NCI-H524 treated with DMSO at 0.1 percent for 48 hours (cell line): ENCODE data around the gene PSMC5.

Experiments
- DNase-seq: peaks from one replicate; lab custom pipeline; 2025; lab: John Stamatoyannopoulos, UW

The PSMC5 gene

DNA sequence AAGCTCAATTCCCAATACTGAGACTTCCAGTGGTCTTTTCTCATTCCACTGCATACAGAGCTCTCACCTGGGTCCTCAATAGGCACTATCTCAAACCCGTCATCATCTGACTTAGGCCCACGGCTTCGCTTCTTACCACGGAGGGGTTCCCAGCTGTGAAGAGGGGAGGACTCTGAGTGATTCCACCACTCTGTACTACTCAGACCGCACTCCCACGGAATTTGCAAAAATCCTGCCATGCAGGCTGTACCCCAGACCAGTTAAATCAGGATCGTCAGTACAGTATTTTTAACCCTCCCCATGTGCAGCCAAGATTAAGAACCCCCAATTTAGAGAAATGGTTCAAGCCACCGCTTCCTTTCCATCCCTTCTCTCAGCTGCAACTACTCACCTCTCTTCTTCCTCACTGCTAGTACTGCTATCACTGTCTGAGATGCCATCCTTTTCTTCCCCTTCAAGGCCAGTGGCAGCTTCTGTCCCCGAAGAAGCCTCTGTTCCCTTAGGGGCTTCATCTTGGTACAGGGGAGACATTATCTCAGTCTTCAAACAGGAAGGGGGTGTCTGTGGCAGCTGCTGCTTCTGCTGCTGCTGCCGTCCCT is 6.2 kb upstream of the PSMC5 start:
- DNase-seq: no peak

DNA sequence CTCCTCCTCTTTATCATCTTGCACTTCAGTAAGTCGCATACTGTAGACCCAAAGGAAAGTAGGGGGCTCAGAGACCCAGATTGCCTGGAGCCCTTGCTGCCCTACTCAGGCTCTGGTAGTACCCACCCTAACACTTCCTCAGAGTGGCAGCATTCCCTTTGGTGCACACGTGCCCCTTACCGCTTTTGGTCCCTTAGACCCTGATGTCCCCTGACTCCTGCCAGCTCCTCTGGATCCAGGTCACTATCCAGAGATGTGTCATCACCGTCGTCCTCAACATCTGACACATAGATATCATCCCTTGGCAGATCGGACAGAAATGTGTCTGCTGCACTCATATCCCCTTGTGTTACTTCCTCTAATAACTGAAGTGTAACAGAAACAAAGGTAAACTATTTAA is 5.4 kb upstream of the PSMC5 start:
- DNase-seq: no peak

DNA sequence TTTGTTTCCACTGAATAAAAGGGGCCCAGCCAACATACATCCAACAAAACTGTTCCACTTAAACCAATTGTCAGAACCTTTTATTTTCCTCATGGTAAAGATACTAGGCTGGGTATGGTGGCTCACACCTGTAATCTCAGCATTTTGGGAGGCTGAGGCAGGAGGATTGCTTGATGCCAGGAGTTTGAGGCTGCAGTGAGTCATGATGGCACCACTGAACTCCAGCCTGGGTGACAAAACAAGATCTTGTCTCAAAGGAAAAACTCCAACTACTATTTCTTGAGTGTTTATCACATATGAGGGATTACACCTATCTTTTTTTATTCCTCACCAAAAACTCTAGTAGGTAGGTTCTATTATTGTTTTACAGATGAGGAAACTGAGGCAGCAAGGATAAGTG is 4.7 kb upstream of the PSMC5 start:
- no peak for DNase-seq

DNA sequence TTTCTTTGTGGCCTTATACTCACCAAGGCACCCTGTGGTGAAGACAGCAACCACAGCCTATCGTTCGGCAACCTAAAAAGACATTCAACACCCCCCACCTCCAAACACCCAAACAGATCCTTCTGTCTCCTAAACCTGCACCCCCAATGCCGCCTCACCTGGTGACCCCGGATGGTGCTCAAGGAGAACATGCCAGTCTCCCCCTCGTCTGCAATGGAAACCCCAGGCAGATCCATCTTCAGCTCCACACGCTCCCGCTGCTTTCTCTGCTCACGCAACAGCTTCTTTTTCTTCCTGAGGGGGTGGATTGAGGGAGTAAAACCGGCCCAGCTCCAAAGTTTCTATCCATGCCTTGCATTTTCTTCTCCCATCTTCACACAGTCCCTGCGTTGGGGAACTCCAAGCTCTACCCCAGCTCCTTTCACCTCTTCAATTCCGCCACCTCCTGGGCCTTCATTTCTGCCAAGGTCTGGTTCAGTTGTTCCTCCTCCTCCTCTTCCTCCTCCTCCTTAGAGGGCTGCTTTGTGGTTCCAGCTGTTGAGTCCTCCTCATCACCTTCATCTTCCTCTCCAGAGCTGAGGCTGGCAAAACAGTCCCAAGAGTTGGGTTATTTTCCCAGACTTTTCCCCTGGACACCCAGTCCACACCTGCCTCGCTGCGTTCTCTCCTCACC is 3.4 kb upstream of the PSMC5 start:
- no peak for DNase-seq

DNA sequence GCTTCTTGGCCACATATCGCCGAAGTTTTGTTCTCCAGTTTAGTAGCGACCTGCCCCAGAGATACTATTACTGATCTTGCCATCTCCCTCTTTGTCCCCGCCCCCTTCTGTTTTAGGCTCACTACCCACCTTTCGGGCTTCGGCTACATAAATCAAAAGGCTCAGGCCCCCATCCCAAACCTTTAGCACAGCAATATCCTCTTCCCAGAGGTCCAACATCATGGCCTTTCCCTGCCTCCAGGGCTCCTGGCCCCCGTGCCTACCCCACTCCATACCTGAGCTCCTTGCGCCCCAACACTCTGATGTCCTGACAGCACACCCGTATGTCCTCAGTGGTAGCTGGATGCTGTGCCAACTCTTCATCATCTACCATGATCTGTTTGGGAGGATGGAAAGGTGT is 2.9 kb upstream of the PSMC5 start:
- no peak for DNase-seq

DNA sequence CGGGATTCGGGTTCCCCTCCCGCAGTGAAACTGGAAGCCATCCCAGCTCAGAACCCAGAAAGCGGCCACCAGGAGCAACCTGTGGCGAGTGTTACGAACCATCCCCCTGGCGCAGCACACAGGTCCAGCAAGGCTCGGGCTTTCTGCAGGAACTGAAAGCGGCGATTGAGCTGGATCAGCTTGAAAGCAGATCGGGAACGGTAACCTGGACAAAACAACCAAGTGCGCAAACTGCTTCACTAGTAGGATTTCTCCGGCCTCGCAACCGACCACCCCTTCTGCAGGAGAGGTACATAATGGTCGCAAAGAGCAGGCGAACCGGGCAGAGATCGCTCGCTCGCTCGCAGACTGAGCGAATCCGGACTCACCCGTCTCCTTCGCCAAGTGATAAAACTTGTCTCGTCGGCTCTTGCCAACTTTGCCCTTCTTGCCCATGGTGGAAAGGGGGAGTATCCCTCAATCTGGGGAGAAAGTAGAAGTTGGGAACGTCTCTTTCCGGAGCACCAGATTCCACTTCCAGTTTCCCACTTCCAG is 696 bp upstream of the PSMC5 start:
- DNase-seq: no peak

DNA sequence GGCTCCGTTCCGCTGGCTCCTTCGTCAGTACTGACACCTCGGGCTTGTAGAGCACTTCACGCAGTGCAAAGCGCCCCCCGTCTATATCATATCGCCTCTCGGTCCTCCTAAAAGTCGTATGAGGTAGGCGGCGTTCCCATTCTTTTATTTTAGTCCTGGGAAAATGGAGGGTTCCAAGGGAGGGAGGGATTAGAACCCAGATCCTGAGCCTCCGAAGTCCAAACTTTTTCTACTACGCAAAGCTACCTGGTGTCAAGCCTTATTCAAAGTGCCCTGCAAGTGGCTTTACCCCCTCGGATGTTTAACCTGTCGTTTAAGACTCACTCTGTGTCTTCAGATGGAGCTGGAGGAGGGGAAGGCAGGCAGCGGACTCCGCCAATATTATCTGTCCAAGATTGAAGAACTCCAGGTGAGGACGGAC is 580 bp downstream of the PSMC5 start:
- DNase-seq: no peak

DNA sequence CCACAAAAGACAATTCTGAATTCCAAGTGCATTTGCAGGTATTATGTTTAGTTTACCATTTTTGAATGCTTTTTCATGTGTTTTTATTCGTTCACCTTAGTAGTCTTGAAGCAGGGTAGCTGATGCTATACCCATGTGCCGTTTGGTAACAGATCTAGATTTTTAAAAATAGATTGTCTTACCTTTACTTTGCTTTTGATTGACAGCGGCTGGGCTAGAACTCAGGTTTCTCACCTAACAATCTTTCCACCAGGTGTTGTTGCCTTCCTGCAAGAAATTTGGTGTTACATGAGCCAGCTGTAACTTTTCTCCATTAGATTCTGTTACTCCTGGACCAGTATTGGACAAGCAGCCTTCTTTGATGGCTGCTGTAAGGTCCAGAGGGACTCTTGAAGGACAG is 1.7 kb downstream of the PSMC5 start:
- DNase-seq: no peak

DNA sequence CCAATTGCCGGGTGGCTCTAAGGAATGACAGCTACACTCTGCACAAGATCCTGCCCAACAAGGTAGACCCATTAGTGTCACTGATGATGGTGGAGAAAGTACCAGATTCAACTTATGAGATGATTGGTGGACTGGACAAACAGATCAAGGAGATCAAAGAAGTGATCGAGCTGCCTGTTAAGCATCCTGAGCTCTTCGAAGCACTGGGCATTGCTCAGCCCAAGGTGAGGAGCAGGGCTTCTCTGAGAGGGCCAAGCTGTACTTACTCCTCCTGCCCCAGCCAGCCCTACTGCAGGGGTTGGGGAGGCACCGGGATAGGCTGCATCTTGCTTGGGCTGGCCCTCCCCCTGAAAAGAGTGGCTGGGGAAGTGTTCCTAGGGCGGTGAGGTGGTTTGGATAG is 3.0 kb downstream of the PSMC5 start:
- DNase-seq: no peak

DNA sequence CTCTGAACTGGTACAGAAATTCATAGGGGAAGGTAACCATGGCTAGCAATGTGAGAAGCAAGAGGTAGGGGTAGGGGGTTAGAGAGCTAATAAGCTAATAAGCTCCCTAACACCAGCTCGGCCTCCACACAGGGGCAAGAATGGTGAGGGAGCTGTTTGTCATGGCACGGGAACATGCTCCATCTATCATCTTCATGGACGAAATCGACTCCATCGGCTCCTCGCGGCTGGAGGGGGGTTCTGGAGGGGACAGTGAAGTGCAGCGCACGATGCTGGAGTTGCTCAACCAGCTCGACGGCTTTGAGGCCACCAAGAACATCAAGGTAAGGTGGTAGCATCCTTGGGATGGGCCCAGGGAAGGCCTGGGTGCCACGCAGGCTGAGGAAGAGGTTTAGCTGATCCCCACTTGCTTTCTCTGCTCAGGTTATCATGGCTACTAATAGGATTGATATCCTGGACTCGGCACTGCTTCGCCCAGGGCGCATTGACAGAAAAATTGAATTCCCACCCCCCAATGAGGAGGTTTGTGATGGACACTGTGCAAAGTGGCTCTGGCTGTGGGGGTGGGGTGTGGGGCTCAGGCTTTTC is 3.8 kb downstream of the PSMC5 start:
- DNase-seq: no peak

DNA sequence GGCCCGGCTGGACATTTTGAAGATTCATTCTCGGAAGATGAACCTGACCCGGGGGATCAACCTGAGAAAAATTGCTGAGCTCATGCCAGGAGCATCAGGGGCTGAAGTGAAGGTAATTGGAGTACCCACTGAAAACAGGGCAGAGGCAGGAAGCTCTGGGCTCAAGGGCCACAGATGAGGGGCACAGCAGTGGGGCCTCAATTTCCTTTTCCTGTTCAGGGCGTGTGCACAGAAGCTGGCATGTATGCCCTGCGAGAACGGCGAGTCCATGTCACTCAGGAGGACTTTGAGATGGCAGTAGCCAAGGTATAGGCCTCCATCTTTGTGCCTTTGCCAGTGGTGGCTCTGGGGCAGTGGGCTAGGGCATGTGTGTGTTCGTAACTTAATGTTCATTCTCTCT is 4.3 kb downstream of the PSMC5 start:
- DNase-seq: no peak

DNA sequence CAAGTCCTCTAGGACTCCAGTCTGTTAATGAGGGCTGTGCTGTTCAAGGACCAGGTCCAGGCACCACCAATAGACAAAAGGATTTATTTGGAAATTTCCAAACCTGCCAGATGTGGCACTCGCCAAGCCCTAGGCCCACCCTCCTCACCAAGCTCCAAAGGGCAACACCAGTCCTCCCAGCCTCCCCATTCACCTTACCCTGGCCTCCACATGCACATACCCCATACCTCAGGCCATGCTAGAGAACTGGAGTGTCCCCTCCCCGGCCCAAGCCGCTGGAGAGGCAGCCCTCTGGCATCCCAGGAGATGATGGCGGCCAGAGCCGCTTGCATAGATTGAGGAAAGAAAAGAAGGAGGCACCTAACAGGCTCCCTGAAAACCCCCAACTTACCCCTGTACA is 4.8 kb downstream of the PSMC5 start:
- no peak for DNase-seq

DNA sequence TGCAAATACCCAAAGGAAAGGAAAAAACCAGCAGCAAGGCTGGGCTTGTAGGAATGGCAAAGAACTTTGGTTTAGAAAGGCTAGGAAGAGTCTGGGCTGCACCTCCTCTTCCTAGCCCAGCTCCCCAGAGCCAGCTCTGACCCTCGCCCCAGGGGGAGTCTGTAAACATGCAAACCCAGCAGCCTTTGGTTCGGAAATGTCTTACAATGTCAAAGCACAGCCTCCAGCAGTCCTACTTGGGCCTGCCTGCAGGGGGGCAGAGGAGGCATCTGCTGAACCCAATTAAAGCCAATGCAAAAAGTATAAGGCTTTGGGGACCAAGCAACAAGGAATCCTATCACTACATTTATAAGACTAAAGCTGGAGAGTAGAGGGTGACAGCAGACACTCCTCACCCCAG is 5.2 kb downstream of the PSMC5 start:
- DNase-seq: no peak

DNA sequence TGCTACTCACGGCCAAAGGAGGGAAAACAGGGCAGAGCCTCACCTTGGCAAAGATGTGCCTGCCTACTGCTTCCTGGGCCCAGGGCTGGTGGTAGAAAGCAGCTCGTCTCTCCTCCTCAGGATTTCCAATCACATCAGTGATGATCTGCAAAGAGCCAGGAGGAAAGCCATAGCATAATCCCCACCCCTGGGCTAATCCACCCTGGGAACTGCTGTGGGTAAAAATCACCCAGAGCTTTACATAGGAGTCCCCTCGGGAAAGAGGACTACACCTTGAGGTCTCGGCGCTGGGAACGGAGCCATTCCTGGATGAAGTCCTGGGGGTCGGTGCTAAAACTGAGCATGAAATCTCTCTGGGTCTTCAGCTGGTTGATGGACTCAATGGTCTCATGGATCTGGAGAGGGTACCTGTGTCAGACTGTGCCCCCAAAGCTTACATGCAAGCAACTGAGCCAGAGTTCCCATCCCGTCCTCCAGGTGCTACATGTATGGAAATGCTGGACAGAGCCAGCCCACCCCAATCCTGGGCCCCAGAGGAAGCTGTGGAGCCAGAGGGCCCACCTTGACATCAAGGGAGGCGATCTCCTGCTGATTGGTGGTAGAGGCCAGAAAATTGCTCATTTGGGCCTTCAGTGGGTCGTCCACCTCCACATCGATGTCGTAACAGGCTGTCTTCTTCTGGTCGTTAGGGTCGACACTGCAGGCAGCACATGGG is 6.0 kb downstream of the PSMC5 start:
- DNase-seq: no peak

DNA sequence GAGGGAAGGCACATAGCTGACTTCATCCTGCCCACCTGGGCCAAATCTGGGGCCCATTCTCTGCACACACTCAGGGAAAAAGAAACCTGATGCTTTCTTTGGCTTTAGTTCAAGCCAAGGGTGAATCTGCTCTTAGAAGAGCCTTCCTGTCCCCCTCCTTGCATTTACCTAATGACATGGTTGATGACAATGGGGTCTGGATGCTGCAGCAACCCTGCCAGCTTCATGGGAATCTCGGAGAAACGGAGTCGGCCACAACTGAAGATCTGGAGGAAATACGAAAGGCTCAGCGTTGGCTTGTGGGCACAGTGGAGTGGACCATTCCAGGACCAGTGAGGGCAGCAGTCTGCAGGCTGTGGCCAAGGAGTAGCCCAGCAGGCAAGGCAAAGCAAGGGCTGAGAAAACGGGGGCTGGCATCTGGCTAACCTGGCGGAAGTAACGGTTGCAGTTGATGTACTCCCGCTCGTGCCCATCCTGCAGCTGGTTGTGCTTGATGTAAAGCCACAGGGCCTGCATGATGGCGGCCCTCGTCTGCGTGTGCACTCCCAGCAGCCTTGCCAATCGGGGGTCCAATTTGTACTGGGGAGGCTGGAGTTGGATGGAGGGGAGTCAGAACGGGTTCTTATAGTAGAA is 6.6 kb downstream of the PSMC5 start:
- no peak for DNase-seq

DNA sequence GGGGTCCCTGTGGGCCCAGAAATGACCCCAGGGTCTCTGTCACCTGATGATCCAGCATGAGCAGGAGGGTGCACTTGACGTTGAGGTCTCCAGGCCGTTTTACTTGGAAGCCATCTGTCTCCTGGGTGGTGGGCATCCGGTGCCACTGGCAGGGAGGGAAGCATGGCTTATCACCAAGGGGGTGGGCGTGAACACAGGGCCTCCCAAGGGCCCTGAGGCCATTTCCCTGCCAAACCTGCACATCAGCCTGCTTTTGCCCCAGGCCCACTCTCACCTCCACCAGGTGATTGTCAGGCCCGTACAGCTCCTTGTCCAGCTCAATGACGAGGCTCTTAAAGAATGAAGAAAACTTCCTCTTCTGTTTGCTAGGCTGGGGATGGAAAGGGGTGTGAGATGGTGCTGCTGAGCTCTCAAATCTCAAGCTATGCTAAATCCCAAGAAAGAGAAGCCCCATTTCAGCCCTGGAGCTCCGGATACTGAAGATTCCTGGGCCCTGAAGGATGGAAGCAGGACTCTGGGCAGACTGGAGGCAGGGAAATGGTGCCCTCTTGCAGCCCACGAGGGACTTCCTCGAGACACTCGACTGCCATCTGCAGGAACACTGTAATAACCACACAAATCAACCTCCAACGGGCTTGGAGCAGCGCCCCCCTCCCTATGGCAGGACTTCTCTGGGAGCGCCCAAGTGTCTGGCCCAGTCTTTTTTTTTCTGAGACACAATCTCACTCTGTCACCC is 7.4 kb downstream of the PSMC5 start:
- peak; percentile 68 for DNase-seq

DNA sequence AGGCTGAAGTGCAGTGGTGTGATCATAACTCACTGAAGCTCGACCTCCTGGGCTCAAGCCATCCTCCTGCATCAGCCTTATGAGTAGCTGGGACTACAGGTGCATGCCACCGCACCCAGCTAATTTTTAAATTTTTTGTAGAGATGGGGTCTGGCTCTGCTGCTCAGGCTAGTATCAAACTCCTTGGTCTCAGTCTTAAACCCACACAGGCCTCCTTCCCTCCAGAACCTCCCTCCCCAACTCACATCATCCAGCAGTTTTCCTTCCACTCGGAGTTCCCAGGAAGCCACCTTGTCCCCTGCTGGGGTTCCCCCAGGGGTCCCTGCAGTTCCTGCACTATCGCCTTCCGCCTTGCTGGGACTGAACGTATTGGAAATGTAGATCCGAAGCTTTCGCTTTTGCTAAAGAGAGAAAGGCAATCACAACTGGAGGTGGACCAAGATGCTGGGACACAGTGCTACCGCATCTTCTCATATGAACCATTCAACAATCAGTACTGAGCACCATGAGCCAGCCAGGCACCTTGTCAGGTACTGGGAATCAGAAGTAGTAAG is 8.0 kb downstream of the PSMC5 start:
- no peak for DNase-seq

DNA sequence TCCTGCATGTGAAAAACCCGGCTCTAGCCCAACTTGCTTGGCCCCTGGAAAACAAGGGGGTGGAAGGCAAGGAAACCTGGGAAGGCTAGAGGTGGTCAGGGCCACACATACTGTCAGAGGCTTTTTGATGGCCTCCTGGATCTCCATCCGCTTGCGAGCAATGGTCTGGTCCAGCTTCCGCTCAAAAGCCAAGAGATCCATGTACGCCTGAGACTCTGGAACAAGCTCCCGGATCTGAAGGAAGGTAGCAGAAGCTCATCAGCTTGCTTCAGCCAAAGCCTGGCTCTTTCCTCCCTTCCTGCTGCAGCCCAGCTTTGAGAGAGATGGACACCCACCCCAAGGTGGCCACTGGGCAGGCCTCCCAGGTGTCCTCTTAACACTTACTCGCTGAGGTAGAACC is 9.6 kb downstream of the PSMC5 start:
- no peak for DNase-seq

DNA sequence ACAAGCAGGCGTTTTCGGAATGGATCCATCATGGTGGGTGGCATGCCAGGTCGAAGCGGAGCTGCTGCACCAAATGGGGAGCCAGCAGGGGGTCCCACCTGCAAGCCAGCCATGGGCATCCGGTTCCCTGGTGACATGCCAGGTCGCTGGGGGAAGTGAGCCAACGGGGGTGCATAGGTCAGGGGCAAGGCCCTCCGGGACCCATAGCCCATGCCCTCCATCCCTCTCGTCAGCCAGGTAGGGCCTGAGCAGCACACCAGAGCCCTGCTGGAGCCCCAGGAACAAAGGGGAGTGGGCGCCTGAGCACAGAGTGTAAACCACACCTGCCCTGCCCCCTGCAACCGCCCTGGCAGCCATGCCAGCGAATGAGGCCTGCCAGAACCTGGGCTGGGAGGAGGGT is 10.2 kb downstream of the PSMC5 start:
- DNase-seq: no peak

DNA sequence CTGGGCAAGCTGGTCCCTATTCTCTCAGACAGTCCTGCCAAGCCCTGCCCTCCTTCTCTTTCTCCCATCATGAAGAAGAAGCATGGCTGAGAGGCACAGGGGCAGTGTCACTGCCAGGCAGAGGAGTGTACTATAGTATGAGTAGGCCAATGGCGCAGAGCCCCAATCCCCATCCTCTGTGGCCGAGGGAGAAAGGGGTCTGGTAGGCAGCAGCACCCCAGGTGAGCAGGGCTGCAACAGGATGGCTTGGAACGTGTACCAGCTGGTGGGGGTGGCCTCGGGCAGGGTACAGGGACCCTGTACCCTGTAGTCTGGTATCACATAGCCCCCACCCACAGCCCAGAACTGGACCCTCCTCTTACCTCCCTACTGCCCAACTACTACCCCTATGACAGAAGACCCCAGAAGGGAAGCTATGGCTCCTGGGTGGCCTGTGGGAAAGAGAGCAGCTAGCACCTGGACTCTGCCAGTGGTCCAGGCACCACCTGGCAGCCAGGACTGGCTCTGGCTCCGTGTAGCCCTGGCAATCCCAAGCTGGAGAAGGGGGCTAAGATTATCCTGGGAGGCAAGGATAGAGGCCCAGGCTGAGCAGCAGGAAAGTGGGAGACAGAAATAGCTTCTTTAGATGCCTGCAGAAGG is 10.8 kb downstream of the PSMC5 start:
- DNase-seq: no peak

DNA sequence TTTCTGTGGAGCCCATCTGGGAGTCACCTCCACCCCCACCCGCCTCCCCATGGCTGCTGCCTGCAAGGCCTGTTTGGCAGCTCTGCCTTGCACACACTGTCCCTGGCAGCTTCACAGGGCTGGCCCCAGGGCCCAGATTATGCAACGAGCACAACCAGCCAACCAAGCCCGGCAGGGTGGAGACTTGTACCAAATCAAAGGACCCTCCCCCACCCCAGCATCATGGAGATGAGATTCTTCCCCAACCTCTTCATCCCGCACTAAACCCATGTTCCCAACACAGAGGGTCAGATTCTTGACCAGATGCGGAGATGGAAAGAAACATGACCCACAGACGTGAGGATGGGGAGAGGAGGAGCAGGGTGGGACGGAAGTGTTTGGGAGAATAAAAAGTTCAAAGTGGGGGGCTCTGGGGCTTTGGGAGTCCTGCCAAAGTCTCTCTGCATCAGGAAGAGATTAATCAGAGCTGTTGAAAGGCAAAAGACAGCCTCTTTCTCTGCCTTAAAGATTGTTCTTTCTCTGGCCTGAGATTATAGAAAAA is 11.5 kb downstream of the PSMC5 start:
- DNase-seq: no peak
